ENCODE measurements around the gene GRIA1. TPM values are rescaled to one million over a fixed set of nuclear protein-coding genes. Genes with fewer than 3 reads are reported as not detected.
A peak's percentile ranks its signal among the peaks of the same experiment; 100 is the strongest.

Gene GRIA1
- total RNA-seq, 1 donor from 2014 or later = not detected

DNA sequence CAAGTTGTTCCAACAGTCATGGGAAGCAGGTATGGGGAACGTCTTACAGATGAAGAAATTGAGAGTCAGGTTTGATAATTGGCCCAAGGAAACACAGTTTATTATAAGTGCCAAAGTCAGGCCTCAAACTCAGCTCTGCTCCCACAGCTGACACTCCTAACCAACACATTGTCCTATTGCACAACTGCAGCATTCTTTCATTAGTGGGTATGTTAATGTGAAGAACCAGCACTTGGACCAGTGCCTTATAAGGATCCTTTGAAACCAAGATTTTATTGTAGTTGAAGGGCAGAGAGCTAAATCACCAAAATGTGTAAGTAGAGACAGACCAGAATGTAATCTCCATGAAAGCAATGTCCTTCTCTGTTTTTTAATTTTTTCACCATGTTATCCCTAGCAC, 56.1 kb downstream of the GRIA1 start:
- DNase-seq (ENCODE audit: low read depth in 2 of 2) = no peak

DNA sequence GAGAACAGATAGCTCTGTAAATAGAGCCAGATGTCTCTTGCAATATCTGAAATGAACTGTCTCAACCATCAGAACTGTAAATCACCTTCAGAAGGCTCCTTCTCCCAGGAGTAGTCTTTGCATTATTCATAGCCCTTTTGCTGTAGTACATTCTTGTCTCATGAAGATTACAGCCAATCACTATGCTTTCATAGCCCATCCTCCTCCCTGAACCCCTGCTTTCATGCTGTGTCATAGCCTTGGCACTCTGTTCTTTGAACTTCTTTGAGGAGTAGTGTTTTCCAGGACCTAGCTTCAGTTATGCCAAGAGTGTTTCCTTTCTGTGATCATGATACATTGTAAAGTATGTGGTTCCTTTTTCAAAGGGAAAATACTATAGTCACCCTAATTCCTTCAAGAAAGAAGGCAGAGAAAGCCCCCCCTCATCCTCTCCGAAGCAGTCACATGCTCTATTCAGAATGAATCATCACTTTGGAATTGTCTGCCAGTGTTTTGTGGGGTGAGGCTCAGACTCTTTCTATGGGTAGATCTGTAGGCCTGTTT, 61.1 kb downstream of the GRIA1 start:
- DNase-seq (ENCODE audit: low read depth in 2 of 2) = peak in 1 of 2 donors; percentile 92

DNA sequence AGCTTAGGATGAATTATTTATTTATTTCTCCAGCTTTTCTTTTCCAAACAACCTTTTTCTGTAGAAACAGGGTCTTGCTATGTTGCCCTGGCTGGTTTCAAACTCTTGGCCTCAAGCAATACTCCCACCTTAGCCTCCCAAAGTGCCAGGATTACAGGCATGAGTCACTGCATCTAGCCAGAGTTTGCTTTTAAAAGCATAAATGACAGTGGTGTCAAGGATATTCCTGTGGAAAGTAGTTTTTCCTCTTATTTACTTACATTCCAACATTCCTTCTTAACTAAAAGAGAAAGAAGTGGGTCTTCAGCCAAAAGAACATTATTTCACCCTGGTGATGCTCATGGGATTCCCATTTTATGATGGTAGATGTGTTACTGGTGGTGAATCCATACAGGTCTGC, 62.4 kb downstream of the GRIA1 start:
- DNase-seq (ENCODE audit: low read depth in 2 of 2) = peak in 1 of 2 donors; percentile 6

DNA sequence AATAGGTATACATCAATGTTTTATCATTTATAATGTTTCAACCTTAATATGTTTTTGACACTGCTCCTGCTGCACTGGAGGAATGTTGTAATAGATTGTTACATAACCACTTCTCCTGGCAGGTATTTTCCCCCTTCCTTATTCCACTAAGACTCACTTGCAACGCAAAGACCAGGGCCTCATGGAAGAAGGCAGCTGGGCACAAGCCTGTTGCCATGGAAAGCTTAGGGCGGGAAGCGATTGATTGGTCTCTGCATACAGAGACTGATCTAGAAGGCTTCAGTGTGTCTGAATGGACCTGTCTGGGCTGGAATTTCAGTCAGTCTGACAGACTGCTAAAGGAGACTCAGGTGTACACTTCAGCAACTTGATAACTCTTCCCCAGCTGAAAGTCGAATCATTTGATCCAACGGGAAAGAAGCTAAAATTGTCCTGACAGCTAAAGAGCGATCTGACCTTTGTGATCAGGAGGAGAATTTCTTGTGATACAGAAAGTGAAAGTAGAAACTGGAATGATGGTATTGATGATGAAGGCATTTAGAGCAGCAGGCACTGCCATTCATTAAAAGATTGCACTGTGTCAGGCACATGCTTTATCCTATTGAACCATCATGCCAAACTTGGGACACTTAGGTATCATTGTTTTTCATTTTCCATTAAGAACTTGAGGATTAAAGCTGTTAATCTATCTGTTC, 65.1 kb downstream of the GRIA1 start:
- peak in 1 of 2 donors; percentile 11 for DNase-seq (ENCODE audit: low read depth in 2 of 2)

DNA sequence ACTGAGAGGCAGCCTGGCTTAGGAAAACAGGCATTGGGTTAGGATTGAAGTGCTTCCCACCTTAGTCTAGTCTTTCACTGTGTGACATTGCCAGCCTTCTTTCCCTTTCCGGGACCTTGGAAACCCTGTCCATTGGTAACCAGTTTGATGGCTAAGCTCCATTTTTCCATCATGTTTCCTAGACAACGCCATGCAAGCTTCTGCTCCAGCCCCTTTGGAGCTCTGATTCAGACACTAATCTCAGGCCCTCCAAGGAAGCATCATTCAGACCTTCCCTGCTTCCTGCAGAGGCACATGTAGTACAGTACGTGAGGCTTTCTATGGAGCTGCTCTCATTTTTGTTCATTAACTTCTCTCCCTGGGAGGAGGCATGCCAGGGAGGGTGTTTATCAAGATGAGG, 68.5 kb downstream of the GRIA1 start:
- peak in 1 of 2 donors; percentile 4 for DNase-seq (ENCODE audit: low read depth in 2 of 2)

DNA sequence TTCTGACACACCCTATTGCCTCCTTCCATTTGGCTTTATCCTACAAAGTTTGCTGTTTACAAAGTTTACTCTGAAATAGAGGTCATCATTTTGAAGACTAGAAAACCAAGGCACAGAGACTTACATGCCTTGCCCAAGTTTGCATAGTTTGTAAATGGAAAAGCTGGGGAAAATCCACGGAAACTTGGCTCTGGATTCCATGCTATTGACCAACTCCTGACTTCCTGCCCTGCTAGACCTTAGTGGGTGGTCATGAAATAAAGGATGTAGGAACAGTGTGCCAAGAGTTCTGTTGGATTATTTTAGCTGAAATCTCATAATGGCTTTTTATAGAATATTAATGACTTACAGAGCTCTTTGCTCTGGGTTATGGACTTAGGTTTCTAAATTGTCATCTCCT, 69.5 kb downstream of the GRIA1 start:
- DNase-seq (ENCODE audit: low read depth in 2 of 2) = peak; percentile 56 to 57

DNA sequence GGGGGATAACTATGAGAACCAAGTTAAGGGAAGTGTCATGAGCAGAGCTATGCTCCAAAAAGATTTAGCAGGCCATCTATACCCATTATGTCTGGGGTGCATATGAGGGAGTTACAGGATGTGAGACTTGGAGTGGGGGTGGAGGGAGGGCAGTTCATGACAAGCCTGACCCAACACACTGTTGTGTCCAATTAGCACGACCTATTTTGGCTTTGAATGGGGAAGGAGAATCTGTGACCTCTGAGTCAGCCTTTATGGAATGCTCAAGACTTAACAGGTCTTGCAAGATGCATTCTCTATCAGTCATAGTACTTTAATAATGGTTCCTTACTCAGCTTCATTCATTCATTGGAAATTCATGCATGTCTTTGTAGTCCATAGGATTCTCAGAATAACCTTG, 71.7 kb downstream of the GRIA1 start:
- peak in 1 of 2 donors; percentile 38 for DNase-seq (ENCODE audit: low read depth in 2 of 2)

DNA sequence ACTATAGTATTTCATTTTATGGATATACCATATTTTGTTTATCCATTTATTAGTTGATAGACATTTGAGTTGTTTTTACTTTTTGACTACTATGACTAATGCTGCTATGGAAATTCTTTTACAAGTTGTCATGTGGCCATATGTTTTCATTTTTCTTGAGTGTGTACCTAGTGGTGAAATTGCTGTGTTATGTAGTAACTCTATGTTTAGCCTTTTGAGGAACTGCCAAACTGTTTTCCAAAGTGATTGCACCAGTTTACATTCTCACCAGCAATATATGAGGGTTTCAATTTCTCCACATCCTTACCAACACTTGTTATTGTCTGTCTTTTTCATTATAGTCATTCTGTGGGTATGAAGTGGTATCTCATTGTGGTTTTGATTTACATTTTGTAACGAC, 75.4 kb downstream of the GRIA1 start:
- DNase-seq (ENCODE audit: low read depth in 2 of 2) = peak in 1 of 2 donors; percentile 41

DNA sequence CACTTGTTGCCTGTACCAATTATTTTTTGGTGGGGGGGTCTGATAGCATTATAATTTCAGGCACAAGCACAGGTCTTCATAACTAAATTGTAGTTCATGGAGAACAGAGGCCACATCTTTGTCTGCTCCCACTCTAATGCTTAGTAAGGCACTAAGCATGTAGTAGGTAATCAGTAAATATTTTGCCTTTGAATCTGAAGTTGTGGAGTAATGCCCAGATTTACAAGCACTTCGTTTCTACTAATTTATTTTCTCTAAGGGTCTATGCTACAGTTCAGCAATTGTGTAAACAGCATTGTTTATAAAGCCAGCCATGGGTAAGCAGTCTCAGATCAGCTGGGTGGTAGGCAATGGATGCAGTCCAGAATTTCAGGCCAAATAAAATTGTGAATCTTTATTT, 78.6 kb downstream of the GRIA1 start:
- DNase-seq (ENCODE audit: low read depth in 2 of 2) = no peak

DNA sequence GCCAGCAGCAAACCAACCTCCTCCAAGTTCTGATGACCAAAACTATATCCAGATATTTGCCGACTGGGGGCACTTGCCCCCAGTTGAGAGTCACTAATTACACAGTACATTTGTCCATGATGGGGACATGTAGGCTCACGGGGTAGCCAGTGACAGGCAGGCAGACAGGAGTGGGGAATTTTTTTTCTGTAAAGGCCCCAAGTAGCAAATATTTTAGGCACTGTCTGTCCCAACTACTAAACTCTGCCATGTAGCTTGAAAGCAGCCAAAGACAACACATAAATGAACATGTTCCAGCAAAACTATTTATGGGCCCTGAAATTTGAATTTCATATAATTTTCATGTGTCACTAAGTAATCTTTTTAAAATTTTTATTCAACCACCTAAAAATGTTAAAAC, 80.7 kb downstream of the GRIA1 start:
- no peak for DNase-seq (ENCODE audit: low read depth in 2 of 2)

DNA sequence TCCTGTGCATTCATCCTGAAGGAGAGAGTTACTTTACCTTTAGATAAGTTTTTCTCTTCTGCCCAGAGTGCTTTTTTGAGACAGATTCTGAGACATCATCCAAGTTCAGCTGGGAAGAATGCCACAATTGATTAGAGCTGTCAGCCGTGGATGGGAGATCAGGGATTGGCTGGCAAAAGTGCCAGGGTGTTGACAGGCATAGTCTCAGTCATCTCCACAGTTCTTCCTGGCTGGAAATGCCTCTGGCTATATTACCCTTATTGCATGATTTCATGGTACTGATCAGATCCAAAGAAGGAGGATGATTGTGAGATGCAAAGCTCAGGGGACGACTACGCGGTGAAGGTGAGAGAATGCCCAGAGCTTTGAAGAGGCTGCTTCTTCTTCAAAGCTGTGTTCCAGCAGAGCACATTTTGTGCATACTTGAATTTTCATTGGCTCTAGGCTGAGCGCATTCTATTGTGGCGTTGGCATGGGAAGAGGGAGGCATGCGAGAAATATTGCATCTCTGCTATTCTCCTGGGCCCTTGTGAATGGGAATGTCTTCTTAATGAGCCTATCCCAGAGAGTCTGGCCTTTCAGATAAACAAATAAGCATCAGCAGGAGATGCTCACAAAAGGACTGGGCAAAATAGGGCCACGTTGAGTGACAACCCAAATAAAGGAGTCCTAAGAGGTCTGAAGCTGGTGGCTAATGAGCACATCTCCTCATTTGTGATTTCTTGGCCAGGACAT, 82.1 kb downstream of the GRIA1 start:
- no peak for DNase-seq (ENCODE audit: low read depth in 2 of 2)

DNA sequence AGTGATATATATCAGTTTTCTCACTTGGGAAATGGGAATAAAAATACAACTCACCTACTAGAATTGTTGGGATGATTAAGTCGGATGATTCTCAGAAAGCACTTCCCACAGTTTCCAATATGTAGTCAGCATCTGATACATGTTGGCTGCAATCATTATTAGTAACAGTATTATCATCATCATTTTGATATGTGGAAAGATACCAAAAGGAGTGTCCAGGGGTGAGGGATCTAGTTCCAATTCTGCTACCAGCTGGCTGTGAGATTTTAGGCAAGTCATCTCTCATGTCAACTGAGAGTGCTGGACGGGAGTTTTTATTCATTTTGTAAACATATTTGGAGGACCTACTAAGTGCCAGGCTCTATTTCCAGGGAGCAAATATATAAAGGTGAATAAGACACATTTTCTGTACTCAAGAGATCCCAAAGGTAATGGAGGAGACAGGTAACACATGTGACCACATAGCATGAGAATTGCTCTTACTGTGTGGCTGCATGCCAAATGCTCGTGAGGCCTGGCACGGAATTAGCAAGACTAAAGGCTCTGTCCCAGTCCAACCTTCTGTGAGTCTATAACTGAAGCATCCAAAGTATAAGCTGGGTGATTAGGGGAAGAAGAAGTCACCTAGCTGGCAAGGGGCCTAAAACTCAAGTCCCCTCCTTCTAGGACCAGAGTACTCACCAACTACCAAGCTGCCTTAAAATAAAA, 83.0 kb downstream of the GRIA1 start:
- DNase-seq (ENCODE audit: low read depth in 2 of 2) = no peak

DNA sequence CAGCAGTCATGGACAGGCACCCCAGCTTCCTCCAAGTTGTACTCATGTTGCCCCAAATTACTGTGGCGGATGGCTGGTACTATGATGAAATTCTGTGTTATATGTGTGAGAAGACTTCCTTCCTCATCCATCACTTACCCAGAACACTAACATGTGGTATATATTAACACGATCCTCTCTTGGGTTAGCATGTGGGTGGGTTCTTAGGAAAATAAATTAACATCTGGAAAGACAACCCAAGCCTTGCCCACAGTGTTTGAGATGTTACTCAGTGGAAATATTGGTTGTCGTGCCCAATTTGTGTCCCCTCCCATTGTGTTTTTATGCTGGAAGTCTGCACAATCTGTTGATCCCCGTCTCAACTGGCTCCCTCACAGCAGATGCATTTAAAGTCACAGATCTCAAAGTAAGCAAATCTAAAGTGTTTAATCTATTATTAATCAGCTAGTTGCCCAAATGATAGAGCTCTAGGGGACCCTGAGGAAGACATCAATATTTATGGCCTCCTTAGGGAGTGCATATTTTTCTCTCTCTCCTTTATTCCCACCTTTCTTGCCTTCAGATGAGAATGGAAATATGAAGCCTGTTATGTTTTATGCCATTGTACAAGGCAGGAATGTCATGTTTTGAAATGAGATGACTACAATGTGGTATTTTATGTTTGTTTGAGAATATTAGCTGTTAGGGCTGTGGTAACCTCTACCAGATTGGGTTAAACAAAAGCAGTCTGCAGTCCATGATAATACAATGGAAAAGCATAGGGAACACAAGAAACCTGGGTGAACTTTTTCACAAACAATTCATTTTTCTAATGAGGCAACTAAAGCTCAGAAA, 93.9 kb downstream of the GRIA1 start:
- DNase-seq (ENCODE audit: low read depth in 2 of 2) = no peak

DNA sequence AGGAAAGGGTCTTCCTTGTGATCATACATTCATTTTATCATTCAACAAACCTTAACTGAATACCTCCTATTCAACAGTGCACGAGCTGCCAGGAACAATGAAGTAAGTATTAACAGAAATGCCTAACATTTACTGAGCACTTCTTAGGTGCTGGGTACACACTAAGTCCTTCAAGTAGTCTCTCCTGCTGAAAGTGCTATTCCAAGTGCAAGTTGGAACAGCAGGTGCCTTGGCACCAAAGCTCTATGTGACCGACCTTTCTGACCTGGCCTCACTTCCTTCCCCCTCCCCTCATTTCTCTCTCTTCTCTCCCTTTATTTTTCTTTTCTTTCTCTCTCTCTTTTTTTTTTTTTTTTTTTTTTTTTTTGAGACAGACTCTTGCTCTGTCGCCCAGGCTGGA, 94.5 kb downstream of the GRIA1 start:
- no peak for DNase-seq (ENCODE audit: low read depth in 2 of 2)

DNA sequence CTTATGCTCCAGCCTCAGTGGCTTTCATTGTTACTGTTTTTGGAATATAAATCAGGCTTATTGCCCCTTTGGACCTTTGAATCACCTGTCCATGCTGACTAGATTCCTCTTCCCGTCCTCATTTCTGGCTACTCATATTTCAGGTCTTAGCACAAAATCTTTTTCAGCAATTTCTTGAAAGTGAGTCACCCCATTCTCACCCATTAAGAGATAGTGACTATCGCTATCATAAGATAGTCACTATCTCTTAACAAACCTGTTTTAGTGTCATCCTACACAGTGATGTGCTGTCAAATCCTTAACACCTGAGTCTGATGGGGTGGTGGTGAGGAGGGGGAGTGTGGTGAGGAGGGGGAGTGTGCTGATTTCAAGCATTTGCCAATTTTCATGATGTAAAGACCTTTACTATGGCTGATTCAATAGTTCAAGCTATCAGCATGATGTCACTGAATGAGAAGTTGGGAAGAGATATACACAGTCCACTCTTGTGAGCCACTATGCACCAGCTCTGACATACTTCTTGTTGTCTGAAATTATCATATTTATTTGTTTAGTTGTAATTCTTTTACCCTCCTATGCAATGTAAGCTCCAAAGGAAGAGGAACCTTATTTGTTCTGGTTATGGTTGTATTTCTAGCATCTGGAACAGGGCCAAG, 95.3 kb downstream of the GRIA1 start:
- no peak for DNase-seq (ENCODE audit: low read depth in 2 of 2)

DNA sequence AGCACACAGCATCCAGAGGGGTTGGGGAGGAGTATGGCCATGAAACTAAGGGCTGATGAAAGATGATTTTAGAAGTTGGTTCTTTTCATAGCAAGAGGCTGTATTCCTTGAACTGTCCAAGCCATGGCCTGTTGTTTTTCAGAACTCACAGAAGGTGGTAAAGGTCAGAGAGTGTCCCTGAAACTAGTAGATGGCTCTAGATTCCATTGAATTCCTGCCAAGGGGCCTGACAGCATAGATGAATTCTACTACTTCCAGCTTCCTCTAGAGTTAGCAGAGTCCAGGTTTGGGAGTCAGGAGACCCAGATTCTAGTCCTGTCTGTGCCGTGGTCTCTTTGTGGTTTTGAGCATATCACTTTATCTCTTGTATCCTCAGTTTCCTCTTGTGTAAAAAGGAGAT, 101.6 kb downstream of the GRIA1 start:
- DNase-seq (ENCODE audit: low read depth in 2 of 2) = no peak

DNA sequence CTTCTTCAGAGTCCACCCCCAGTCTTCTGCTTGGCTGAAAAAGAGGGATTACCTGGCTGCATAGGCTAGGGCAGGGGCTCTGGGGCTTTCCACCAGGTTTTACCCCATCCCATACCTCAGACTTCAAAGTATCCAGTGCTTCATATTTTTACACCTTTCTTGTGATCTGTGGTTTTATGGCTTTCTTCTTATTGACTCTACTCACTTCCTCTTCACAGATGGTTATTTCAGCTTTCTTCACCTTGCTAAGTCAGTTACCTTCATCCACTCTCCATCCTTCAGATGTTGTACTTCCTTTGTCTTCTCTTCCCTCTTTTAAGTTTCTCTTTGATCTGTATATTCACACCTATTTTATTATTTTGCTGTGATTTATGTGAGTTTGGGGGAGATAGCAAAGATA, 104.3 kb downstream of the GRIA1 start:
- DNase-seq (ENCODE audit: low read depth in 2 of 2) = no peak

DNA sequence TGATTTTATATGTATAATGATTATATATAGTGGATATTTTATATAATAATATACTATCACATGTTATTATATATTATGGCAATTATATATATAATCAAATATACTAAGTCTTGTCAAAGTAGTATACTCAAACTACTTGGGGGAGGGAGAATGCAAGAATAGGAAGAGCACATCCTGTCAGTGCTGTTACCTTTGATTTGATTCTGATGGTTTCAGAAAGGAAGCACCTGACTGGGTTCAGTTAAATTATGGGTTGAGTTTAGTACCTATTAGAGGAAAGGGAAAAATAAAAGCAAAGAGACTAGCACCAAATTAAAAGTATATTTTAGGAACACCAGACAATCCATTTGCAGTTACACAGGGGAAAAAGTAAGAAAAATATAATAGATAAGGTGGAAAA, 107.6 kb downstream of the GRIA1 start:
- no peak for DNase-seq (ENCODE audit: low read depth in 2 of 2)

DNA sequence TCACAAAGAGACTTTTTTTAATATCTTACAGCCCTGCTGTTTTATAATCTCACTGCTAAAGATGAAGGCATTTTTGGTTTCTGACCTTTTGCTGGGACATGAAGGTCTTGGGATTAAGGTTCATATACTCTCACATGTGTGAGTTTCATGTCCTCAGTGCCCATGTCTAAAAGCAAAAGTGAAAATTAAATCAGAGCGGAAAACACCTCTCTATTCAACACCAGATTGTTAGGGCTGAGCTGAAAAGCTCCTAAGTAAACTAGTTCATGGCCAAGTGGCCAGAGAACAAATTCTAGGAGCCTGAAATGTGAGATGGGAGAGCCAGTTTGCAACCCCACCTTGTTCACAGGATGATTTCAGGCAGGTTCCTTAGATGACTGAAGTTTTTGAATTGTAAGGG, 110.9 kb downstream of the GRIA1 start:
- DNase-seq (ENCODE audit: low read depth in 2 of 2) = no peak

DNA sequence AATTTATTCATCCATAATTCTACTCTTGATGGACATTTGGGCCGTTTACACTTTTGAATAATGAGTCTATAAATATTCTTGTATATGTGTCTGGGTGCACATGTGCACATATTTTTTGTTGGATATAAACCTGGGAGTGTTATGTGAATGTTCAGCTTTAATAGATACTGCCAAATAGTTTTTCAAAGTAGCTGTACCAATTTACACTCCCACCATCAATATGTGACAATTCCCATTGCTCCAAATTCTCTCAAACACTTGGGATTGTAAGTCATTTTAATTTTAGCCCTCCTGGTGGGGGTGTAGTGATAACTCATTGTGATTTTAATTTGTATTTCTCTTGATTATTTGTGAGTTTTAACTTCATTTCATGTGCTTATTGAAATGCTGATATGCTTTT, 114.9 kb downstream of the GRIA1 start:
- DNase-seq (ENCODE audit: low read depth in 2 of 2) = no peak

DNA sequence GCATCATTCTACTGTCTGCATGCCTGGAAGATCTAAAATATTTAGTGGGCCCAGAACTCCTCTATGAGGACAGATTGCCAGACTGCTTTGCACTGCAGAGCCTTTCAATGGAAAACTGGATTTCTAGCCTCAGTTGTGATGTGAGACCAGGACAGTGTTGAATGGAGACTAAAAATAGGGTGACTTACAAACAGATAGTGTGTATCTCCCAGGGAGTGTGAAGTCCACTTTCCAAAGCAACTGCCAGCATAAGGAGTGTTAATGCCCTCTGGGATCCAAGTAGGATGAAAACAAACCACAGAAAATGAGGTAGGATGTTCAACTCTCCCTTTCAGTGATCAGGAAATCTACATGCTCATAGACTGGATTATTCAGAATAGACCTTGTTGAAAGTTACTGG, 119.5 kb downstream of the GRIA1 start:
- DNase-seq (ENCODE audit: low read depth in 2 of 2) = no peak
